GM12875 (cell line): Measurements from ENCODE around the gene HMGB1.

Experiments
- H3K4me3 ChIP-seq: one replicate; pipeline ENCODE4 v1.5.1; 2011; ENCODE audit warnings: low read depth, low read length, control low read depth
- TF ChIP-seq, protein P1 (sequence below): IDR thresholded peaks from 2 replicates; pipeline ENCODE4 v1.5.1; 2011; ENCODE audit warnings: low read depth, mild to moderate bottlenecking, control low read depth, inconsistent platforms, low read length, moderate library complexity, borderline replicate concordance; ENCODE audit not compliant: insufficient read depth

The HMGB1 gene

DNA sequence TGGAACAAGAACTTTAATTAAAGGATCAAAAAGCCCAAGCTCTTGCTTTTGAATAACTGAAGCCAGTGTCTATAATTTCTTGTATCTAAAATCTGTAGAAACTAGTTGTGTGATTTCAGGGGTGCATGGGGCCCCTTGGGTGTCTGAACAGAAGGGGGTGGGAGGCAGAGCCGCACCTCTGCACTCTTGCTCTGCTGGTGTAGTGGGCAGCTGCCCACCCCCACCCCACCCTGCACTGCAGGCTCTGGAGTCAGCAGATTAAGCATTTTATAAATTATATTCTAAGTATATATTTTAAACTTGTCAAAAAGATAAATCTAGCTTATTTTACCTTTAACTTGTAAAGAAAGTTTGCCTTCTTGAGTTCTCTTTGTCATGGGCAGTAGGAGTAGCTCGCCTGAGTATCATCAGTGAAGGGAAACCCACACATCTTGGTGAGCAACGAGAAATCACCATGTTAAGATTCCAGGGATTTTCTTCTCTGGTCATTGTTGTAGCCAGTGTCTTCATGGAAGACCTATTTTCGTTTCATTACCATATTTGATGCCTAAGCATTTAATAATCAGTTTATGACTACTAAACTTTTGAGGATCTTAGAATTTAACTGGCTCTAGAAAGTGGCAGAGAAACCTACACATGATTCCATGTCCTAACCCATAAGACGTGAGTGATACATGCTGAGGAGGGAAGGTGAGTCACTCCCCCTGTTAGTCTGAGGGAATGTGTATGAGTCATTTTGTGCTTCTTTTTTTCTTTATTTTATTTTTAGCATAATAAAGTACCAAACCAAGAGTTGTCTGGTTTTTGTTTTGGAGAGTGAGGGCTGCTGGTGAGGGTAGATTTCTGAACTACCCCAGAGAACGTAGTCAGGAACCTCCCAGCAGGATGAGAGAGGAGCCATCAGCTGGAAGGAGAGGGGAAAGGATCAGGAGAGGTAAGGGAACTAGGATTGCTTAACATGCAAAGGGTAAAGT is 35.7 kb downstream of the HMGB1 start:
- H3K4me3 ChIP-seq, result peak overlapping the region; percentile 2
- TF ChIP-seq, protein P1, sequence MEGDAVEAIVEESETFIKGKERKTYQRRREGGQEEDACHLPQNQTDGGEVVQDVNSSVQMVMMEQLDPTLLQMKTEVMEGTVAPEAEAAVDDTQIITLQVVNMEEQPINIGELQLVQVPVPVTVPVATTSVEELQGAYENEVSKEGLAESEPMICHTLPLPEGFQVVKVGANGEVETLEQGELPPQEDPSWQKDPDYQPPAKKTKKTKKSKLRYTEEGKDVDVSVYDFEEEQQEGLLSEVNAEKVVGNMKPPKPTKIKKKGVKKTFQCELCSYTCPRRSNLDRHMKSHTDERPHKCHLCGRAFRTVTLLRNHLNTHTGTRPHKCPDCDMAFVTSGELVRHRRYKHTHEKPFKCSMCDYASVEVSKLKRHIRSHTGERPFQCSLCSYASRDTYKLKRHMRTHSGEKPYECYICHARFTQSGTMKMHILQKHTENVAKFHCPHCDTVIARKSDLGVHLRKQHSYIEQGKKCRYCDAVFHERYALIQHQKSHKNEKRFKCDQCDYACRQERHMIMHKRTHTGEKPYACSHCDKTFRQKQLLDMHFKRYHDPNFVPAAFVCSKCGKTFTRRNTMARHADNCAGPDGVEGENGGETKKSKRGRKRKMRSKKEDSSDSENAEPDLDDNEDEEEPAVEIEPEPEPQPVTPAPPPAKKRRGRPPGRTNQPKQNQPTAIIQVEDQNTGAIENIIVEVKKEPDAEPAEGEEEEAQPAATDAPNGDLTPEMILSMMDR, result no peak

DNA sequence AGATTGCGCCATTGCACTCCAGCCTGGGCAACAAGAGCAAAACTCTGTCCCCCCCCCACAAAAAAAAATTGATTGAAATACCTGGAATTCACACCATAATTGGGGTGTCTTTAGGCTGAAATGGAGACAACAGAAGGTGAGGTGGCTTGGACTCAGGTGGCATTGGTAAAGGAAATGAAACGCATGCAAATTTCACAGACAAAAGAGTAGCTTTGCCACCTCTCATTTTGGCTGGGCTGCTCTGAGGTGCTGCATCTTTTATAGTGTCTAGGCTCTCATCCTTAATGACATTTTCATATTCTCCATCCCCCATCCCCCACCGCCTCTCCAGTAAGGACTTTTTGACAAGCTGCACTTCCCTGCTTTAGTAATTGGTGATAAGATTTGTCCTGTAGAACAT is 36.5 kb downstream of the HMGB1 start:
- TF ChIP-seq, protein P1, result no peak
- no peak overlapping the region for H3K4me3 ChIP-seq

DNA sequence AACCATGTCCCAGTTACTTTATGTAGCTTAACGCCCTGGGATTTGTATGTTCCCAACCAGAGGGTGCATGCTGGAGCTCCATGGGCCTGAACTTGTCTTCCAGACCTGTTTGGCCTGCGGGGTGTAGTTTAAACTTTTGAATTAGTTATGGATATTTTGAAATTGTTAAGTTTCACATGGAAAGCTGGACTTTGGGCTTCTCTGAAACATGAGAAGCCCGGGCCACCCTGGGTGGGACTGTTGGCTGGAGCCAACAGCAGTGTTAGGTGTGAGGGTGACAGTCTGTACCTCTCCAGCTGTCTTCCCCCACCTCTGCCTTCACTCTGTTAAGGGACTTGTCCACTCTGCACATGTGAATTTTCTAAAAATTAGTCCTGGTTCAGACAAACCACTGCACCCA is 41.8 kb downstream of the HMGB1 start:
- TF ChIP-seq, protein P1, result no peak
- H3K4me3 ChIP-seq, result no peak overlapping the region

DNA sequence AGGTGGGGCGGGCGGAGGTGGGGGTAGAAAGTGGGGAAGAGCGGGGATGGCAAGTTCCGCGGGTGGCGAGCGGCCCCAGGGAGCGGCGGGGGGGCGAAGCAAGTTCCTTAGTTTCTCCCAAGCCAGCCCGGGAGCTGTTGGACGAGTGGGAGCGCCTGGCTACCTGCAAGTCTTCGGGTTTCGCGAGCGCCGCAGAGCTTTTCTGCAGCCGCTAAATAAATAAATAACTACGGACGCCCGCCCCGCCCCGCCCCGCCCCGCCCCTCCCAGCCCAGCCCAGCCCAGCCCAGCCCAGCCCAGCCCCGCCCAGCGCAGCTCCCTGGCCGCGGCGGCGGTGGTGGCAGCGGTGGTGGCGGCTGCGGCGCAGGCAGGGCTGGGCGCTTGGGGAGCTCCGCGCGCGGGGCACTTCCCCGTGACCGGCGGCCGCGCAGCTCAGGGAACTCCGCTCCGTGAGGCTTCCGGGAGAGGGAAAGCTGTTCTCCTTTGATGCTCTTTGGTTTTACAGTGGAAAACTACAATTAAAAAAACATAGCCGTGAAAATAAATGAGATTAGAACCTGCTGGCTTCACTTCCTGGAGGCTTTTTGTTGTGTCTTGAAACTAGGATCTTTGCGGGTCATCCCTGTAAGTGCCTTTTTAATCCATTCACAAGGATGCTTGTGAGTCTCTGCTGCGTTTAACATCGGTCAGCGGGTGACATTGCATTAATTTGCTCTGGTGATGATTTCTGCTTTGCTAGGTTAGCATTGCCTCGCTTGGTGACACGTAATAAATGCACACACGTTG is 43.5 kb downstream of the HMGB1 start, which contains the start of gene UBE2L5:
UBE2L5 (plus strand) TSS at position 440 of the 786 bp plus-strand sequence. CDS start 5,498 bp downstream, outside the sequence.
- TF ChIP-seq, protein P1, result no peak
- H3K4me3 ChIP-seq, result peak within 1 kb of the TSS; percentile 66

DNA sequence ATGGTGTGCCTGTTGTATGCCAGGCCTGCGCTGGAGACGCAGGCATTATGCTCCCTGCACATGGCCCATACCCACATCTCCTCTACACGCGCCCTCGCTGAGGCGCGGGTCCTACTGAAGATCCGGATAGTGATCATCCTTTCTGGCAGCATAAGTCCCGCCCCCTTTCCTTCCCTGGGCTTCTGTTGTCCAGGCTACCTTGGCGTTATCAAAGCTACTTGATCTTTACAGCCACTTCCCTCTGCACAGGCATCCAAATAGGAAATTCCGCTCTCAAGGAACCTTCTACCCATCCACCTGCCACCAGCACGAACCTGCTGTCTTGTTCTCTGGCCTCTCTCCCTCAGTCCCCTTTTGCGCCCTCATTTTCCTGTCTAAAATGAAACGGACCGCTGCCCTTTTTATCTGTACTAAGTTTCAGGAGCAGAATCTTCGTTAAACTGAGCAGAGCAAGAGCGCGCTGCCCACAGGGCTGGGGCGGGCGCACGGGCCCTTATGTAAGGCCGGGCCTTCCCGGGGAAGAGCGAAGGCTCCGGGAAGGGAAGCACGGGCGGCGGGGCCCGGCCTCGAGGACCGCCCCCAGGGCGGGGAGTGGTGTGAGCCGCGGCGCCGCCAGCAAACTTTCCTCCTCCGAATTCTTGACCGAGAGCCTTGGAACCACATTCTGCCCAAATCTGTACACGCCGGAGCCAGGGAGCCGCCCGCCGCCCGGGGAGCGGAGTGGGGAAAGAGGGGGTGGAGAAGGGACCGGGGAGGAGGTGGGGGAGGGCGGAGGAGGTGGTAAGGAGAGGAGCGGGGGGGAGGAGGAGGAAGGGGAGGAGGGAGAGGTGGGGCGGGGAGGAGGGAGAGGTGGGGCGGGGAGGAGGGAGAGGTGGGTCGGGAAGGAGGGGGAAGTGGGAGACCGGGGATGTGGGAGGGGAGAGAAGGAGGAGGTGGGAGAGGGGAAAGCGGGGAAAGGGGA is 44.4 kb downstream of the HMGB1 start:
- peak overlapping the region; percentile 66 for H3K4me3 ChIP-seq
- TF ChIP-seq, protein P1, result no peak

DNA sequence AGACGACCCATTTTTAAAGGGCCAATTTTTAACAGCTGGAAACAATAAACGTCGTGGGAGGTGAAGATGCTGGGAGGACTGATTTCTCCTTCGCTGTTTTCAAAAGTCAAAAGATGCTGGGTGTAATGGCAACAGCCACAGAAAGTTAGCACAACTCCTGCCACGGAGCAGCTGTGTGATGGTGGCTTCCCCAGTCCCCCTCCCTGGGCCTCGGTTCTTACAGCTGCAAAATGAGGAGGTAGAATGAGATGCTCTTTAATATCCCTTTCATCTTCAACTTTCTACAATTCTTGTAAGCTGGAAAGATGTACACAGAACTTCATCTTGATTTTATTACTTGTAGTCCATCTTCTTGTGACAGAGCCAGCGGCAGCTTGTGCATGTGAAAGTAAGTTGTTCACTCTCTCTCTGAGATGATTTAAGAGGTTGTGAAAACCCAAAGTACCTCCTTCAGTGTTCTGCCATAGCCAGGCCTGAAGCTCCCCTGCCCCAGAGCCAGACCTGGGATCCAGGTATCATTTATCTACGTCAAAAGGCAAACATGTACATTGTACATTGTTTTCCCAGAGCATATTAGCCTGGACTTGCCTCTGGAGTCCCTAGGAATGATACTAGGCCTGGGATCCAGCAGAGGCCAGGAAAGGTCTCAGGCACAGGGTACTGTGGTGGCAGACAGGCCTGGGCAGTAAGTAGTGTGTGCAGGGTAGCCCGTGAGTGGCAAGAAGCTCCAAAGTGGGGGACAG is 46.8 kb downstream of the HMGB1 start:
- no peak overlapping the region for H3K4me3 ChIP-seq
- TF ChIP-seq, protein P1, result no peak
